Measurements from ENCODE around the gene LDLRAD3.

LDLRAD3 gene

GRCh38 chr11:35963911-35964310 is 20.0 kb downstream of the LDLRAD3 start:
- DNase-seq = no peak

GRCh38 chr11:35964841-35965240 is 21.0 kb downstream of the LDLRAD3 start:
- DNase-seq = no peak

GRCh38 chr11:35967042-35967441 is 23.2 kb downstream of the LDLRAD3 start:
- no peak for DNase-seq

- DNase-seq = no peak
Measured at GRCh38 chr11:35968386-35969088, 24.7 kb downstream of the LDLRAD3 start.

- DNase-seq = no peak
Measured at GRCh38 chr11:35969089-35970042, 25.5 kb downstream of the LDLRAD3 start.

- DNase-seq = no peak
Measured at GRCh38 chr11:35970445-35970844, 26.6 kb downstream of the LDLRAD3 start.

- no peak for DNase-seq
Measured at GRCh38 chr11:35971841-35972422, 28.1 kb downstream of the LDLRAD3 start.

GRCh38 chr11:35974882-35975589 is 31.2 kb downstream of the LDLRAD3 start:
- DNase-seq = no peak

GRCh38 chr11:35976434-35976833 is 32.6 kb downstream of the LDLRAD3 start:
- no peak for DNase-seq

- no peak for DNase-seq
Measured at GRCh38 chr11:35978183-35978582, 34.3 kb downstream of the LDLRAD3 start.

GRCh38 chr11:35978891-35979290 is 35.0 kb downstream of the LDLRAD3 start:
- no peak for DNase-seq

- no peak for DNase-seq
Measured at GRCh38 chr11:35980686-35981390, 37.0 kb downstream of the LDLRAD3 start.

GRCh38 chr11:35981581-35981980 is 37.7 kb downstream of the LDLRAD3 start:
- DNase-seq = no peak

- DNase-seq = no peak
Measured at GRCh38 chr11:35982061-35982460, 38.2 kb downstream of the LDLRAD3 start.

- no peak for DNase-seq
Measured at GRCh38 chr11:35983981-35984380, 40.1 kb downstream of the LDLRAD3 start.

GRCh38 chr11:35986947-35987346 is 43.1 kb downstream of the LDLRAD3 start:
- no peak for DNase-seq

- no peak for DNase-seq
Measured at GRCh38 chr11:35990170-35990569, 46.3 kb downstream of the LDLRAD3 start.

- DNase-seq = no peak
Measured at GRCh38 chr11:35990816-35991215, 47.0 kb downstream of the LDLRAD3 start.

GRCh38 chr11:35992548-35992947 is 48.7 kb downstream of the LDLRAD3 start:
- DNase-seq = no peak

- no peak for DNase-seq
Measured at GRCh38 chr11:35994421-35994820, 50.6 kb downstream of the LDLRAD3 start.

- DNase-seq = no peak
Measured at GRCh38 chr11:35995681-35996271, 51.9 kb downstream of the LDLRAD3 start.

Data from CD4-positive, alpha-beta T cell treated with Interleukin-4 for 1 hour (primary cell).